Measurements from ENCODE around the gene PACRG.

The PACRG gene

DNA sequence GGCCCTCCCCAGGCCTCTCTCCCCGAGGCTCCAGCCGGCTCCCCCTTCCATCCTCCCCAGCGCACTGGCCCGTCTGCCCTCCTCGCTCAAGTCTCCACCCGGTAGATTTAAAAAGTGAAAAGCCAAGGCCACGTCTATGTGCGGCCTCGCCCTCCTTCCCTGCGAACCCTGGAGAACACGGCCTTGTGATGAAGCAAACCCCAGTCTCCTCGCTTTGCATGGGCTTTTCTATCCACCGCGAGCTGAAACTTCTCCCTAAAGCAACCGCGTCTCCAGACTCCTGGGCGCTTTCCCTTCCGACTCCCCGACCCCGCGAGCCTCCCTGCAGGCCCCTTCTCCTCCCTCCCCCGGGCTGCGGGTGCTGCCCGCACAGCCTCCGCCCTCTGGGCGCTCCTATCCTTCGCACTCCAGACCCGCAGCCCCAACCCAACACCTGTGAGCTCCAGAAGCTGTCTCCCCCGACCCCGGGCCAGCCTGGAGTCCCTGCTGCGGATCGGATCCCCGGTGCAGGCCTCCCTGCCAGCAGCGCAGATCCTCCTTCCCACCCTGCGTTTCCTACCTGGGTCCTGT, 421.6 kb downstream of the PACRG start:
- Histone ChIP-seq H3K36me3 (no peaks in the 10 kb centered on the region), H3K4me1 (no peaks in the 10 kb centered on the region), H3K9me3 (no peaks in the 10 kb centered on the region), H3K27me3 (no peaks in the 10 kb centered on the region), H3K9ac (no peak overlapping the region), H3K4me2 (no peak overlapping the region), H4K20me1 (no peaks in the 10 kb centered on the region), H3K27ac (no peak overlapping the region), H3K4me3 (no peak overlapping the region)
- TF ChIP-seq Cebpa-rat (IDR thresholded peaks at IDR 0.05), result no peak

DNA sequence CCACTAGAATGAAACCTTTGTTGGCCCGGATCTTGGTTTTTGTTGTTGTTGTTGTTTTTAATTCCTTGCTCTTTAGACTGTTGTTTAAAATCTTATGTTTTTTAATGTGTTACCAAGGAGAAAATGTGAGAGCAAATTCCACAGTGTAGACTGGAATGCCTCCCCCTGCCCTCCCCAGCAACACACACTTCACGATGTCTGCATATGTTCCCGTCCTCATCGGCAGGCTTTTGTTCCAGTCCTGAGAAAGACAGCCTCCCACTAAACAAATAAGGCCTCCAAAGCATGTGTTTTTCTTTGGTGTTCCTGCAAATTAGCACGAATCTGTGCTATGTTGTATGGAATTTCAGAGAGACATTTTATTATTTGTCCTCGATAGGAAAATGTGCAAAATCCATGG, 423.4 kb downstream of the PACRG start:
- H3K36me3 ChIP-seq, result no peaks in the 10 kb centered on the region
- H3K9me3 ChIP-seq, result no peaks in the 10 kb centered on the region
- no peak for TF ChIP-seq Cebpa-rat (IDR thresholded peaks at IDR 0.05)
- H3K4me1 ChIP-seq, result no peaks in the 10 kb centered on the region
- no peak overlapping the region for H3K4me2 ChIP-seq
- H4K20me1 ChIP-seq, result no peaks in the 10 kb centered on the region
- H3K27ac ChIP-seq, result no peak overlapping the region
- H3K9ac ChIP-seq, result no peak overlapping the region
- H3K4me3 ChIP-seq, result no peak overlapping the region
- H3K27me3 ChIP-seq, result no peaks in the 10 kb centered on the region

DNA sequence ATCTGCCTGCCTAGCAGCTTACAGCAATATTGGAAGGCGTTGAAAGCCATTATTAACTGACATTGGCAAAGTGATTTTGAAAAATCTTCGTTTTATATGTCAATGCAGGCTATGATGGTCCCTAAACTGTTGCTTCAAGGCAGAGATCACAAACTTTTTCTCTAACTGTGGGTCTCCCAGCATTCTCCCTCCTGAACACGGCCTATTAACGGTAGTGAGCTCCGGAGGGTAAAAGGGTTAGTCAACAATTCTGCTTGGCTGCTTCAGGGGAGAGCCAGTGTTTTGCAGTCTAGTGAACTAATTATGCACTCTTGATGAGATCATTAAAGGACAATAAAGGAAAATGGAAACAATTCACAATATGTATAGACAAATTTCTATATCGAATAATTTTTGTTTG, 424.9 kb downstream of the PACRG start:
- Histone ChIP-seq H3K36me3 (no peaks in the 10 kb centered on the region), H3K4me3 (no peak overlapping the region), H3K4me1 (no peaks in the 10 kb centered on the region), H3K9me3 (no peaks in the 10 kb centered on the region), H3K27me3 (no peaks in the 10 kb centered on the region), H3K9ac (no peak overlapping the region), H4K20me1 (no peaks in the 10 kb centered on the region), H3K4me2 (no peak overlapping the region), H3K27ac (no peak overlapping the region)
- no peak for TF ChIP-seq Cebpa-rat (IDR thresholded peaks at IDR 0.05)

DNA sequence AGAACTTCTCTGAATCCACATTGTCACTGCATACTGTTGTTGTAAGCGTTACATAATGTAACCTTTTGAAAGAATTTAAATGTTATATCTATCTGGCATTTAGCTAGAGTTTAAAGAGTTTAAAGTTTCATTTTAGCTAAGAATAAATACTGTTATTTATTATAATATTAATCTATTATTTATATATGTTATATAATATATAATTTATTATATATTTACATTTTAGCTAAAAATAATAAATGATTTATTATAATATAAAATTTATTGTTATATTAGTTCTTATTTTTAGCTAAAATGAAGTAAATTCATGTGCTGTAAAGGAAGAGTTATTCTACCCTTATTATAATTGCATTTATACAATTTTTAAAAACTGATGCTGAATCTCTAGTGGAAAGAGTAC, 431.3 kb downstream of the PACRG start:
- Histone ChIP-seq H3K27me3 (no peaks in the 10 kb centered on the region), H3K9me3 (no peaks in the 10 kb centered on the region)
- TF ChIP-seq Cebpa-rat (IDR thresholded peaks at IDR 0.05), result no peak

DNA sequence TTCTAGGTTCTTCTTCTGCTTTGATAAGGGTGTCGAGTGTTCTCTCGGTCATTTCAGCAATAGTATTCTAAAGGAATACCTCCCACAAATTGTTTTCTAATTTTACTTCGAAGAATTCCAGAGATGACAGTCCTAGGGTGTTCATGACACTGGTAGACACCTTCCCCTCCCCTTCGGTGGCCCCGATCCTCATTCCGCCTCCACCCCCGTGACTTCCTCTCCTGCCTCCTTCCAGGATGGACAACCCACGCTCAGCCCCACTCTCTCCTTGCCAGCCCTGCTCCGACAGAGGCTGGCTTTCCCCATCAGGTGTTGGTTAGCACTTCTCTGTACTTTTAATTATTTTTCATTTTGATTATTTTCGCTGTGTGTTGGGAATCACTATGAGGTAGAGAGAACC, 431.9 kb downstream of the PACRG start:
- H3K9me3 ChIP-seq, result no peaks in the 10 kb centered on the region
- H3K27me3 ChIP-seq, result no peaks in the 10 kb centered on the region
- no peaks in the 10 kb centered on the region for H4K20me1 ChIP-seq
- H3K4me3 ChIP-seq, result no peak overlapping the region
- H3K4me2 ChIP-seq, result no peak overlapping the region
- no peaks in the 10 kb centered on the region for H3K4me1 ChIP-seq
- no peak overlapping the region for H3K27ac ChIP-seq
- TF ChIP-seq Cebpa-rat (IDR thresholded peaks at IDR 0.05), result no peak
- H3K9ac ChIP-seq, result no peak overlapping the region
- H3K36me3 ChIP-seq, result no peaks in the 10 kb centered on the region

More for the DNA sequence above, 431.3 kb downstream of the PACRG start:
- H3K4me1 ChIP-seq, result no peaks in the 10 kb centered on the region
- no peak overlapping the region for H3K4me2 ChIP-seq
- H3K27ac ChIP-seq, result no peak overlapping the region
- H3K9ac ChIP-seq, result no peak overlapping the region
- H4K20me1 ChIP-seq, result no peaks in the 10 kb centered on the region
- H3K36me3 ChIP-seq, result no peaks in the 10 kb centered on the region
- no peak overlapping the region for H3K4me3 ChIP-seq

DNA sequence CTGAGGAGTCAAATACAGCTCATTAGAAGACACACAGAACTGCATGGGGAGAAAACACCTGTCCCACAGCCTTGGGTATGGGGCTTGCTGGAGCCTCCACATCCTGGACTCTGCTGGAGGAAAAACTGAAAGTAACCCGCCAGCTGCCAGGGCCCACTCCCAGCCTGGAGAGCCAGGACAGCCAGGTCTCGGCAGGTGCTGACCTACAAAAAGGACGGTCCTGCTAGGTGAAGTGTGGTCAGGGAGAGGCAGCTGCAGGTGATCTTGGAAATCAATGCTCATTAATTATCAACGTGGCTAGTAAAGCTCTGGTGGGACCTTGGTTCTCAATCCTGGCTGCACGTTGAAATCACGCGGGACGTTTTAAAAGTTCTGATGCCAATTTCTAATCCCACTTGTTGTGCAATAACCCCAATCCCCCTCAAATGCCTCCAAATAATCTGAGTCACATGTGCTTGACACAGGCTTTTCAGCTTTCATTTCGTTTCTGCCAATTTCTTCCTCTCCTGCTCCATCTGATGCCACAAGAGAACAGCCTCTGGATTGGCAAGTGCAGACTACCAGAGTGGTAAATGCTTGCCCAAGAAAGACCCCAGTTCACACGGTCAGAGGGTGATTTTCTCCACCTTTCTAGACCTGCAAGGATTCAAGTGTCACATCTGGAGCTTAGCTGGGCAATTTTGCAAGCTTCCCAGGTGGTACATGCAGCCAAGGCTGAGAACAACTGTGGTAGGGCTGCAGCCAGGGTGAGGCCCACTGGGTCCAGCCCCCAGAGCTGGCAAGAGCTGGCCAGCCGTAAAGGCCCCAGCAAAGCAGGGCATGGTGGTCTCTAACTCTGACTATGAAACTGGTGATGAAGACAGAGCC, 434.5 kb downstream of the PACRG start:
- H3K4me1 ChIP-seq, result no peaks in the 10 kb centered on the region
- H3K36me3 ChIP-seq, result no peaks in the 10 kb centered on the region
- no peak overlapping the region for H3K27ac ChIP-seq
- no peaks in the 10 kb centered on the region for H3K27me3 ChIP-seq
- H3K4me3 ChIP-seq, result no peak overlapping the region
- H3K4me2 ChIP-seq, result no peak overlapping the region
- H3K9me3 ChIP-seq, result no peaks in the 10 kb centered on the region
- H3K9ac ChIP-seq, result no peak overlapping the region
- TF ChIP-seq Cebpa-rat (IDR thresholded peaks at IDR 0.05), result 0 out of 2 replicates have a peak, but pooled peaks have one; percentile 21
- no peaks in the 10 kb centered on the region for H4K20me1 ChIP-seq

DNA sequence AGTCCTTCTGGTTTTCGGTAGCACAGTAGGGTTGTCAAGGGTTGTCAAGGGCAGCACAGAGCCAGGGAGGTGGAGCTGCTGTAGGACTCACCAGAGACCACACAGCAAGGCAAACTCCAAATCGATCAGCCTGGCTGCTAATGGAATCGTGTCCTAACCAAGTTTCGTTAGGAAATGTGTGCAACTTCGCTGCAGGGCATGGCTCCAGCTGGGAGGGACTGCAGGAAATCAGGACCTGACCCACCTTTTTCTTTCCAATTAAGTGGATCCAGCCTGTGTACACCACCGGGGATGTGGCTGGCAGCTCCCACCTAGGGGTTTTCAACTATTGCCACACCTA, 435.1 kb downstream of the PACRG start:
- H3K4me2 ChIP-seq, result no peak overlapping the region
- H4K20me1 ChIP-seq, result no peaks in the 10 kb centered on the region
- H3K27ac ChIP-seq, result no peak overlapping the region
- H3K4me3 ChIP-seq, result no peak overlapping the region
- H3K36me3 ChIP-seq, result no peaks in the 10 kb centered on the region
- H3K4me1 ChIP-seq, result no peaks in the 10 kb centered on the region
- H3K9me3 ChIP-seq, result no peaks in the 10 kb centered on the region
- TF ChIP-seq Cebpa-rat (IDR thresholded peaks at IDR 0.05), result no peak
- H3K27me3 ChIP-seq, result no peaks in the 10 kb centered on the region
- no peak overlapping the region for H3K9ac ChIP-seq

DNA sequence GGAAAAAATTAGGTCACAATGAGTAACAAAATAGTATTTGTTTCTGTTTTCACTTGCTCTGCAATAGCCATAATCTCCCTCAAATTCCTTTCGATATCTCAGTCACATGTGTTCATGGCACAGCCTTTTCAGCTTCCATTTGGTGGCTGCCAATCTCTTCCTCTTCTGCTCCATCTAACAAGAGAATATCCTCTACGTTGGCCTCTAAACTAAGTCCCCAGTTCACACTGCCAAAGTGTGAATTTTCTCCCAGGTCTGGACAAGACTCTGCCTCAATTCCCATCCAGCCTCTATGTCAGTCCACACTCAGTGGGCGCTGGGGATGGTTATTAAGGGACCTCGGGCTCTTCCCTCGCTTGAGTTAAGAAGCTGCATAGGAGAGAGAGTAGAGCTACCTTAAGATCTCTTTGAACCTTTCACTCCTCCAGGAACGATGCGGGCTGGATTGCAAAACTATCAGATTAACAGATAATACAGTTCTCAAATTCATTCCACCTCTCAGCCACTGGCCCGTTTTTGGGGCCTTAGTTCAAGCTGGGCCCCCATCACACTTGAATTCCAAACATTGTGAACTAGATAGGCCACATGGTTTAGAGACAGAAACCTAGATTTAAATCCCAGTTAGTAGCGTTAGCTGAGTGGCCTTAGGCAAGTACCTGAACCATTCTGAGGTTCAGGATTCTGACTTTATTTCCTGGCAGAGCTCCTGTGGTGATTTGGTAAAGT, 436.6 kb downstream of the PACRG start:
- no peaks in the 10 kb centered on the region for H3K36me3 ChIP-seq
- no peak overlapping the region for H3K4me3 ChIP-seq
- no peak overlapping the region for H3K4me2 ChIP-seq
- H3K27ac ChIP-seq, result no peak overlapping the region
- H3K27me3 ChIP-seq, result no peaks in the 10 kb centered on the region
- no peak overlapping the region for H3K9ac ChIP-seq
- TF ChIP-seq Cebpa-rat (IDR thresholded peaks at IDR 0.05), result no peak
- no peaks in the 10 kb centered on the region for H3K9me3 ChIP-seq
- no peaks in the 10 kb centered on the region for H3K4me1 ChIP-seq
- H4K20me1 ChIP-seq, result no peaks in the 10 kb centered on the region

DNA sequence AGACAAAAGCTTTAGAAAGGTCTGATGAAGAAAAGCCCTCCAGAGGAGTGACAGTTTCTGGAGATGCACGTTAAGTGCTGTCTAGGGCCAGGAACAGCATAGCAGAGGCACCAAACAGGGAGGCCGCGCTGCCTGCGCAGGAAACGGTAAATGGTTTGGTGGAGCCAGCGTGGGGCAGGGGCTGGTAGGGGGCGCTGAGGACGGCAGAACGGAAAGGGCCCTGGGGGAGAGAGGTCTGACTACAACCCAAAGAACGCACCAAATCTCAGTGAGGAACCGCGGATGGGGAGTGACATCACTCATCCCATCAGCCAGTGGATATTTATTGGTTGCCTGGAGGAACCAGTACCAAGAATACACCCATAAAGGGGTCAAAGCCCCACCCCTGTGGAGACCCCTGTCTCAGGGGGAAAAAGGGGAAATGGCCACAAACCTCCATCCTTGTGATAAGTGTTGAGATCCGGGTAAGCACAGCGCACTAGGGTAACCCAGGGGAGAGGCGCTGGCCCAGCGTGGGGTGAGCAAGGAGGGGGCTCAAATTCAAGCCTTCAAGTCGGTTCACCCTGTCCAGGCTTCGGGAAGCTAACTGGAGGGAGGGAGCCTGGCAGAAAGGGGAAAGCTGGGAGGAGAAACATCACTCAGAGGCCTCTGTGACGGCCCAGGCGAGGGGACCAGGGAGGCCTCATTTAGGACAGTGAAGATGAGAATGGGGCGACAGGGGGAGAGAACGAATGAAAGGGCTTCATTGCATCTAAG, 437.6 kb downstream of the PACRG start:
- TF ChIP-seq Cebpa-rat (IDR thresholded peaks at IDR 0.05), result no peak
- no peaks in the 10 kb centered on the region for H3K27me3 ChIP-seq
- H3K4me1 ChIP-seq, result no peaks in the 10 kb centered on the region
- no peak overlapping the region for H3K9ac ChIP-seq
- H3K36me3 ChIP-seq, result no peaks in the 10 kb centered on the region
- no peak overlapping the region for H3K27ac ChIP-seq
- H3K4me3 ChIP-seq, result no peak overlapping the region
- H3K4me2 ChIP-seq, result no peak overlapping the region
- H4K20me1 ChIP-seq, result no peaks in the 10 kb centered on the region
- no peaks in the 10 kb centered on the region for H3K9me3 ChIP-seq

All from BLaER1 (cell line).